Prostate gland (tissue), 2 donors: Measurements from ENCODE around the gene PDLIM1.

Source experiments
- POLR2A ChIP-seq: fragments of 450-650 bp; IDR thresholded peaks from one replicate; pipeline ENCODE4 v1.6.1; 2016; ENCODE audit warnings: antibody characterized with exemption, mild to moderate bottlenecking
- POLR2AphosphoS5 ChIP-seq: sonication (generic); formaldehyde crosslinking; IDR thresholded peaks from one replicate; pipeline ENCODE4 v1.6.1; 2017; ENCODE audit warnings: antibody characterized with exemption
- TF ChIP-seq, protein P1 (sequence below), 4 experiments: fragments of 200-600 bp in 2 of 4; fragments of 450-650 bp in 2 of 4; sonication (generic) in 2 of 4; IDR thresholded peaks; 1 replicate in 3 of 4; 2 replicates in 1 of 4; pipeline ENCODE4 v1.5.1; 2016 to 2019; ENCODE audit warnings: antibody characterized with exemption in 4 of 4, mild to moderate bottlenecking in 2 of 4, moderate library complexity in 2 of 4

DNA sequence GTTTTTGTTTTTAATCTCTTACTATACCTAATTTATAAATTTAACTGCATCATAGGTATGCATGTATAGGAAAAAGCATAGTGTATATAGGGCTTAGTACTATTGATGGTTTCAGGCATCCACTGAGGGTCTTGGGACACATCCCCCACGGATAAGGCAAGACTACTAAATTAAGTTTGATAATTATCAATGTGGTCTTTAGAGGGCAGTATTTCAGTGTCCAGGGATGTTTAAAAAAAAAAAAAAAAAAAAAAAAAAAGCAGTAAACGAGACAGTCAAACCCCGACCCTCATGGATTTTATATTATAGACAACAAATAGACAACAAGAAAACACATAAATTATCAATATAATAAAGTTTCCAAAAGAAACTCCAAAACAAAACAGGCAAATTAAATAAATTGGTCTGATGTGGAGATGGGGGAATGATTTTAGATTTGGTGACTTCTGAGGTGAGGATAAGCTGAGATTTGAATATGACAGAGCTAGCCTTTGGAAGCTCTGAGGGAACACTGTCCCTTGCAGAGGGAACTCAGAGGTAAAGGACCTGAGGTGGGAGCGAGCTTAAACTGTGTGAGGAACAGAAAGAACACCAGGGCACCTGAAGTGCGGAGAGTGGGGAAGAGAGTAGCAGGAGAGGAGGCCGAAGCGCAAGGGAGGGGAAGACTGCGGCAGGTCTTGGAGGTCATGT, 82.0 kb downstream of the PDLIM1 start:
- TF ChIP-seq, protein P1, sequence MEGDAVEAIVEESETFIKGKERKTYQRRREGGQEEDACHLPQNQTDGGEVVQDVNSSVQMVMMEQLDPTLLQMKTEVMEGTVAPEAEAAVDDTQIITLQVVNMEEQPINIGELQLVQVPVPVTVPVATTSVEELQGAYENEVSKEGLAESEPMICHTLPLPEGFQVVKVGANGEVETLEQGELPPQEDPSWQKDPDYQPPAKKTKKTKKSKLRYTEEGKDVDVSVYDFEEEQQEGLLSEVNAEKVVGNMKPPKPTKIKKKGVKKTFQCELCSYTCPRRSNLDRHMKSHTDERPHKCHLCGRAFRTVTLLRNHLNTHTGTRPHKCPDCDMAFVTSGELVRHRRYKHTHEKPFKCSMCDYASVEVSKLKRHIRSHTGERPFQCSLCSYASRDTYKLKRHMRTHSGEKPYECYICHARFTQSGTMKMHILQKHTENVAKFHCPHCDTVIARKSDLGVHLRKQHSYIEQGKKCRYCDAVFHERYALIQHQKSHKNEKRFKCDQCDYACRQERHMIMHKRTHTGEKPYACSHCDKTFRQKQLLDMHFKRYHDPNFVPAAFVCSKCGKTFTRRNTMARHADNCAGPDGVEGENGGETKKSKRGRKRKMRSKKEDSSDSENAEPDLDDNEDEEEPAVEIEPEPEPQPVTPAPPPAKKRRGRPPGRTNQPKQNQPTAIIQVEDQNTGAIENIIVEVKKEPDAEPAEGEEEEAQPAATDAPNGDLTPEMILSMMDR (IDR thresholded peaks at IDR 0.05), result no peak
- no peak for TF ChIP-seq POLR2A
- no peak for TF ChIP-seq POLR2AphosphoS5
